ENCODE measurements around the gene ATRIP.

GRCh38 chr3:48514431-48515227 lies 68.1 kb downstream of the ATRIP start:
- TF ChIP-seq, protein P1, sequence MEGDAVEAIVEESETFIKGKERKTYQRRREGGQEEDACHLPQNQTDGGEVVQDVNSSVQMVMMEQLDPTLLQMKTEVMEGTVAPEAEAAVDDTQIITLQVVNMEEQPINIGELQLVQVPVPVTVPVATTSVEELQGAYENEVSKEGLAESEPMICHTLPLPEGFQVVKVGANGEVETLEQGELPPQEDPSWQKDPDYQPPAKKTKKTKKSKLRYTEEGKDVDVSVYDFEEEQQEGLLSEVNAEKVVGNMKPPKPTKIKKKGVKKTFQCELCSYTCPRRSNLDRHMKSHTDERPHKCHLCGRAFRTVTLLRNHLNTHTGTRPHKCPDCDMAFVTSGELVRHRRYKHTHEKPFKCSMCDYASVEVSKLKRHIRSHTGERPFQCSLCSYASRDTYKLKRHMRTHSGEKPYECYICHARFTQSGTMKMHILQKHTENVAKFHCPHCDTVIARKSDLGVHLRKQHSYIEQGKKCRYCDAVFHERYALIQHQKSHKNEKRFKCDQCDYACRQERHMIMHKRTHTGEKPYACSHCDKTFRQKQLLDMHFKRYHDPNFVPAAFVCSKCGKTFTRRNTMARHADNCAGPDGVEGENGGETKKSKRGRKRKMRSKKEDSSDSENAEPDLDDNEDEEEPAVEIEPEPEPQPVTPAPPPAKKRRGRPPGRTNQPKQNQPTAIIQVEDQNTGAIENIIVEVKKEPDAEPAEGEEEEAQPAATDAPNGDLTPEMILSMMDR (conservative IDR thresholded peaks at IDR 0.05): no peak
- no peak for TF ChIP-seq ZFX (IDR thresholded peaks at IDR 0.05)

All from C4-2B (cell line).